Measurements from ENCODE around the gene TNF.
"Not testable (repeated sequence)": the region's sequence is repeated elsewhere in the genome, so short reads cannot be mapped to it uniquely, and the experiment has no call there.

TNF gene

DNA sequence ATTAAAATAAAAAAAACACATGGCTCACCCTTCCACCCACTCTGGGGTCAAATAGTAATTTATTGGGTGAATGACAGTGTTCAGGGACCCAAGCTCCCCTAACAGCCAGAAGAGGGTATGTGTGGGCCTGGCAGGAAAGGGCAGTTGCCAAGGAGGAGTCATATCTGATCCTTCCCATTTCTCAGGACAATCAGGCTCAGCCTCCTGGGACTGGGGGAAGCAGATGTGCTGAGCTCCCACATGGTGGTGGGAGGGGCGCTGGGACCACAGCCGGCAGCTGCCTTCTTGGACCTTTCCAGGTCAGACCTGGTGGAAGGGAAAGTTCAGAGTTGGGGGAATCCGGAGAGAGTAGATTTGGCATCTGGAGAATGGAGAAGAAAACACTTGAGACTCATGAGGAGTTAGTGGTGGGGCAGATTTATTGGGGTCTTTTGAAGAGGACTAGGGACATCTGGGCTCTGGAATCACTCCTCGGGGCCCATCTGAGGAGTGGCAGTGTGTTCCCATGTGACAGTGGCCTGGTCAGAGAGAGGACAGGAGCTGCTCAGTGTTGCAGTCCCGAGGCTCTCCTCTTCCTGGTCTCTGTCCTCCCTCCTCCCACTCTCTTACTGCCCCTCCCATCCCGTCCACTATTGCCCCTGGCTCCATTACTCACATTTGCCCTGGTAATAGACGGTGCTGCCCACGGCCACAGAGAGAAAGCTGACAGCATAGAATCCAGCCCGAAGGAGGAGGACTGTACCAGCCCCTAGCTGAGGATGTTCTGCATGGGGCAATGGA, 13.7 kb downstream of the TNF start:
- peak; percentile 42 to 79 for DNase-seq

- not testable (repeated sequence) for DNase-seq
These were observed 15.3 kb downstream of the TNF start for GRCh38 chr6:31590691-31591090.

GRCh38 chr6:31592396-31592771, 17.0 kb downstream of the TNF start:
- DNase-seq = no peak

- DNase-seq = peak; percentile 35 to 65
These were observed 21.6 kb downstream of the TNF start for GRCh38 chr6:31597006-31597405.

DNA sequence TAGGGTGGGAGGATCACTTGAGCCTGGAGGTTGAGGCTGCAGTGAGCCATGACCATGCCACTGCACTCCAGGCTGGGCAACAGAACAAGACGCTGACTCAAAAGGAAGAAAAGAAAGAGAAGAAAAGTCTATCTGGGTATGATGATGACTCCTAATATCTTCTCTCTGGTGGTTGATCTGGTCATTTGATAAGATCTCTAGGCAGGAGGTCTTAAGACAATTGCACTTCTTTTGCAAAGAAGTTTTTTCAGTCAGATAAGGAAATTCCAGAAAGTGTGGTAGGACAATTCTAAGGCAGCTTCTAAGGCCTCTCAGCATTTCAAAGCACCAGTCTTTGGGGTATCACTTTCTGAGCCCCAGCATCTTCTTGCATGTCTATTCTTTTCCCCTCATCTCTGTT, 32.0 kb downstream of the TNF start:
- no peak for DNase-seq

DNA sequence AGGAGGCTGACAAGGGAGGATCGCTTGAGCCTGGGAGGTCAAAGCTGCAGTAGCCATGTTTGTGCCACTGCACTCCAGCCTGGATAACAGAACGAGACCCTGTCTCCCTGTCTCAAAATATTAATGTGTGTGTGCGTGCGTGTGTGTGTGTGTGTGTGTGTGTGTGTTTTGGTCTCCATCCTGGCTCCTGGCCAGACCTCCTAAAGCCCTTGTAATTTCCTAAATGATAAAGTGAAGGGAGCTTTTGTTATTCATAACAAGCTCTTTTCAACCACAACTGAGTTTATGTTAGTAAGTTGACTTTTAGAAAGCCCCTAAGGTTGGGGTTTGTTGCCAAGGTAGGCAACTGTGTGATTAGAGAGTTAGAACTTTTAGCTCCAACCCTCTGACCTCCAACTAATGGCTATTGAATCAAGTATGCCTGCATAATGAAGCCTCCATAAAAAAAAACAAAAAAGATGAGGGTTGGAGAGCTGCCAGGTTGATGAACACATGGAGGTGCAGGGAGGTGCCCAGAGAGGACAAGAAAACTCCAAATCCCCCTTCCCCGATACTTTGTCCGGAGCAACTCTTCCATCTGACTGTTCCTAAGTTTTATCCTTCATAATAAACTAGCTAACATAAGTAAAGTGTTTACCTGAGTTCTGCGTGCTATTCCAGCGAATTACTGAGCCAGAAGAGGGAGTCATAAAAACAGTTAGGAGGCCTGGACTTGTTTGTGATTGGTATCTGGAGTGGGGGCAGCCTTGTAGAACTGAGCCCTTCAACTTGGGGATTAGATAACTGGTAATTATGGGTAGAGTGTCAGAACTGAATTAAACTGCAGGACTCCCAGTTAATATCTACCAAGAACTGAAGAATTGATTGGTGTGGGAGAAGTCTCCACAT, 34.4 kb downstream of the TNF start:
- DNase-seq = no peak

DNA sequence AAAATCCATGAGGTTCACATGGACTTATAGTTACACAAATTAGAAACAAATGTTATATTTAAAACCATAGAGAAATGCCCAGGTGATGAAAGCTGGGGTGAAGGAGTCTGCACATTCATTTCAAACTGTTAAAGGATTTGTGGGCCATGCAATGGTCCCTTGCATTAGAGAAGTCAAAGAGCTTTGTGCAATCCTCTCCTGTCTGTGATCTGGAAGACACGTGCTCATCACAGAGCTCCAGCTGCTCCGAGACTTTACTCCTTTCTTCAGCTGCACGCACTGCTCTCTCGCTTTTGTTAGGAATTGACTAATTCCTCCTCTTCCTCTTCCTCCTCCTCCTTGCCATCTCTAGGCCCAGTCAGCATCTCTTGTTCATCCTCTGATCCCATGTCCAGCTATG, 35.6 kb downstream of the TNF start:
- peak in 1 of 2 donors; percentile 24 for DNase-seq

DNA sequence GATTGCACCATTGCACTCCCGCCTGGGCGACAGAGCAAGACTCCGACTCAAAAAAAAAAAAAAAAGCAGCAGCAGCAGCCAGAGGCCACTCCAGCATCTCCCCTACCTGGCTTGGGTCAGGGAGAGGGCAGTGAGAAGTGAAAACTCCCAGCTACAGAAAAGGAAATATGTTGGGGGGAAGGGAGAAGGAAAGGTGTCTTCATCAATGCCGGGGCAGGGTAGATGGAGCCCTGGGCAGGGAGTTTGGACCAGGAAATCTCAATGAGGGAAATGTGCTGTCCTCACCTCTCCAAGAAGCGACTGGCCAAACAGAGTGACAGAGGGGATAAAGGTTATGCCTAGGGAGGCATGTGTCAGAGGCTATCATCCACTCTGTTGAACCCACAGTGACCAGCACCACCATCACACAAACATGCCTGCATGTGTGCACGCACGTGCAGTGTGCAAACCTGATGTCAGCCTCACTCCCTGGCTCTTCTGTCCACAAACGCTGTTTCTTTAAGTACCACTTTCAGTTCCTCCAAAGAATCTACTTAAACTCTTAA, 38.8 kb downstream of the TNF start:
- peak; percentile 20 to 63 for DNase-seq

GRCh38 chr6:31614684-31615578, 39.6 kb downstream of the TNF start, which contains the start of gene AIF1:
AIF1 (plus strand) TSS chr6:31615234; CDS start chr6:31615330, 96 bp downstream.
- peak; percentile 69 for DNase-seq

GRCh38 chr6:31615748-31616147, 40.4 kb downstream of the TNF start:
- no peak for DNase-seq

DNA sequence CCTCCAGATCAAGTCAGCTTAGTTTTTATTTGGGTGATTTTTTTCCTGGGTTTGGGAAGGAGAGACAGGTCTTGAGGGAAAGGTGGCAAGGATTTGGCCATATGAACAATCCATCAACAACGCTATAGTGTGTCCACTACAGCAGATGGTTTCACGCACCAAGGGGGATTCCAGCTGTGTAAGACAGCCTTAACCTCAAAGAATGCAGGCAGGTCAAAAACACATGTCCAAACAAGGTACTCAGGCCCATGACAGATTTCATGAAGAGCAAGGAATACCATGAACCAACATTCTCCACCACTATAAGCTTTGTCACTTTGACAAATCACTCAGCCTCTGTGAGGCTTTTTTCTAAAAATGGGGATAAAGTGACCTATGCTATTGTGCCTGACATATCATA, 41.6 kb downstream of the TNF start:
- no peak for DNase-seq

GRCh38 chr6:31619805-31620585, 44.6 kb downstream of the TNF start:
- peak; percentile 98 to 99 for DNase-seq

DNA sequence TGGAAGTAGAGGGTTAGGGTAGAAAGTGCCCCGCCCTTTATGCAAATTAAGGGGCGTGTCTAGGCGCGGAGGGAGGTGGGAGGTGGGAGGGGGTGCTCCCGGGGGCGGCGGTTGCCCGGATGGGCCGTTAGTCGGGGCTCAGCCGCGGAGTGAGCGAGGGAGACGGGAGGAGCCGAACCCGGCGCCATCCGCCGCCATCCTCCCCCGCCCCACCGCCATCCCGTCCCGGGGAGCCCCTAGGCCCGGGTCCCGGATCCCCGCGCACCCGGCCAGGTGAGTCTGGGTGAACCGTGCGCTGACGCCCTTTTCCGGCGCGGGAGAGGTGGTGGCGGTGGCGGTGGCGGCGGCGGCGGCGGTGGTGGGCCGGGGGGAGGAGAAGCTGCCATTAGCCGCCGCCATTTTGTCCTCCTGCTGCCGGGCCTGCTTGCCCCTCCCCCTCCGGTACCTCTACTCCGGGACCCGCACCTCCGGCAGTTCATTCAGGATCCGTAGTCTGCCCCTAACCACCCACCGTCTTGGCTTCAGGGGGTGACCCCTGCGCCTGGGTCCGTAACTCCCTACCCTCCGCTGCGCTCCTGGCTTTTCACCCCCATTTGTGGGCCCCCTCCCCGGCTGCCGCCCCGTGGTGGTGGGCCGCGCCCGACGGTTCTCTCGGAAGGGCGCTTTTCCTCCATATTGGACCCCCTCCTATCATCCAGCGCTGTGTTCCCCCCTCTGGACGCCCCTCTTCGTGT, 45.4 kb downstream of the TNF start, which contains the start of gene PRRC2A:
PRRC2A (plus strand) TSS at position 130 of the 734 bp plus-strand sequence. CDS start 2,075 bp downstream, outside the sequence.
- peak in 1 of 2 donors; percentile 52 for DNase-seq

GRCh38 chr6:31621320-31621939, 46.1 kb downstream of the TNF start:
- DNase-seq = no peak

DNA sequence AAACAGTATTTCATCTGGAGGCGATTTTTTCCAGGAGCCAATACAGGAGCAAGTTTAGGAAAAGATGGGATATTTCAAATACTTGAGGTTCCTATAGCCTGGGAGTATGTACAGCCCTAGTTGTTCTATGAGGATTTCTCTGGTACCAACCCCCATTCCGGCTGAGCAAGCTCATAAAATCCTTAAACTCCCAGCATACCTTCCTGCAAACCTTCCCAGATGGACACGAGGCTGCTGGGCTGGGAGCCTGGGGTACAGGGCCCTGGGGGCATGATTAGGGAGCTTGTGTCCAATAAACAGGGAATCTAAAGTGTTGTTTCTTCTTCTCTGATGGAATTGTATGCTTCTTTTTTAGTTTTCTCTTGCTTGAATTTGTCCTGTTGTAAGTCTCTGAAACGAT, 46.6 kb downstream of the TNF start:
- DNase-seq = no peak

GRCh38 chr6:31622684-31623091, 47.3 kb downstream of the TNF start:
- peak; percentile 54 to 69 for DNase-seq

DNA sequence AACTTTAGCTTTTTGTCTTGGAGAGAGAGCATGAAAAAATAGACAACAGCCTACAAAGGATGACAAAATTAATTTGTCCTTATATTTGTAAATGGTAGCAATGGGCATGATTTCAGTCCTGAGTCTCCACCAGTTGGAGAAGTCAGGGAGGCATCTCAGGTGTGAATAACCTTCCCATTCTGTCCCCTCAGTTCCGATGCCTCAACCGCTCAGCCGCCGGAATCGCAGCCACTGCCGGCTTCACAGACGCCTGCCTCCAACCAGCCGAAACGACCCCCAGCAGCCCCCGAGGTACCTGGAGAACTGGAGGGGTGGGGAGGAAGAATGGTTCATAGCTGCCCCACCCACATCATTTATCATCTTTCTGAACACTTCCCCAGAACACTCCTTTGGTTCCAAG, 48.7 kb downstream of the TNF start:
- no peak for DNase-seq

DNA sequence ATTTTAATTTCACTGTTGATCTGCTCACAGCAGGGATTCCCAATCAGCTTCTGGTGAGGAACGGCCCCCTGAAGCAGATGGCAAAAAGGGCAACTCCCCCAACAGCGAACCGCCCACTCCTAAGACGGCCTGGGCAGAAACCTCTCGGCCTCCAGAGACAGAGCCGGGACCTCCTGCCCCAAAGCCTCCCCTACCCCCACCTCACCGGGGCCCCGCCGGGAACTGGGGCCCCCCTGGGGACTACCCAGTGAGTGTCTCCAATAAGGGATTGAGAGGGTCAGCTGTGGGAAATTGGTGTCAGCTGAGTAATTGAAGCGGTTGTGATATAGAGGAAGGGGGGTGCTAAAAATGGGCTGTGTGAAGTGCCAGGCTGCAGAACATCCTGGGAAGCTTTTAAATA, 51.6 kb downstream of the TNF start:
- no peak for DNase-seq

DNA sequence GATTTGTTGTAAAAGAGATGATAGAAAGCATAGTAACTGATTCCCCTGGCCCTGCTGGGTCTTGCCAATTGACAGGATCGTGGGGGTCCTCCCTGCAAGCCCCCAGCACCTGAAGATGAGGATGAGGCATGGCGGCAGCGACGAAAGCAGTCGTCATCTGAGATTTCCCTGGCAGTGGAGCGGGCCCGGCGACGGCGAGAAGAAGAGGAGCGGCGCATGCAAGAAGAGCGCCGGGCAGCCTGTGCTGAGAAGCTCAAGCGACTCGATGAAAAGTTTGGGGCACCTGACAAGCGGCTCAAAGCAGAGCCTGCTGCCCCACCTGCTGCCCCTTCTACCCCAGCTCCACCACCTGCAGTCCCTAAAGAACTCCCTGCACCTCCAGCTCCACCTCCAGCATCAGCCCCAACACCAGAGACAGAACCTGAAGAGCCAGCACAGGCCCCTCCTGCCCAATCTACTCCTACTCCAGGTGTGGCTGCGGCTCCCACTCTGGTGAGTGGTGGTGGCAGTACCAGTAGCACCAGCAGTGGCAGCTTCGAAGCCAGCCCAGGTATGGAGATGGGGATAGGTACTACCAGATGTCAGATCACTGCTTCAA, 52.4 kb downstream of the TNF start:
- DNase-seq = no peak

All from inflammatory macrophage treated with lipopolysaccharide for 1 hour (primary cell).